ENCODE results near the gene TIMM9.
"Not testable (repeated sequence)": the region's sequence is repeated elsewhere in the genome, so short reads cannot be mapped to it uniquely, and the experiment has no call there.

The TIMM9 gene

GRCh38 chr14:58398495-58398894 lies 28.8 kb downstream of the TIMM9 start:
- DNase-seq (ENCODE audit: low spot score), result no peak

GRCh38 chr14:58397156-58397555 lies 30.2 kb downstream of the TIMM9 start:
- no peak for DNase-seq (ENCODE audit: low spot score)

- DNase-seq (ENCODE audit: low spot score), result peak; percentile 88
These were observed 31.2 kb downstream of the TIMM9 start, which contains the start of gene TOMM20L for GRCh38 chr14:58395812-58396788. TOMM20L (plus strand) TSS chr14:58395930; CDS start chr14:58395958, 28 bp downstream.

DNA sequence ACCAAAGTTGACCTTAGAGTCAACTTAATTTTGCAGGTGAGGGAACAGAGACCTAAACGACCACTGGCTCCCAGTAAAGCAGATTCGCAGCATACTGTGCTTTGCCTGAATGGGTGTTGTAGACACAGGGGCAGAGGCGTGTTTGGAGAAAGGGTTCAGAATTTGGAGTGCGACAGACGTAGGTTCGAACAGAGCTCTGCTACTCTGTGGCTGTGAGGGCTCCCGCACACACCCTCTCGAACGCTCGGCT lies 31.8 kb downstream of the TIMM9 start:
- no peak for DNase-seq (ENCODE audit: low spot score)

- DNase-seq (ENCODE audit: low spot score), result no peak
These were observed 36.5 kb downstream of the TIMM9 start for GRCh38 chr14:58390830-58391229.

GRCh38 chr14:58376791-58377190 lies 50.5 kb downstream of the TIMM9 start:
- DNase-seq (ENCODE audit: low spot score), result no peak

GRCh38 chr14:58368956-58369355 lies 58.4 kb downstream of the TIMM9 start:
- no peak for DNase-seq (ENCODE audit: low spot score)

GRCh38 chr14:58367296-58367695 lies 60.0 kb downstream of the TIMM9 start:
- DNase-seq (ENCODE audit: low spot score), result no peak

- DNase-seq (ENCODE audit: low spot score), result no peak
These were observed 63.0 kb downstream of the TIMM9 start for GRCh38 chr14:58364316-58364715.

GRCh38 chr14:58362798-58363412 lies 64.4 kb downstream of the TIMM9 start:
- peak; percentile 17 for DNase-seq (ENCODE audit: low spot score)

DNA sequence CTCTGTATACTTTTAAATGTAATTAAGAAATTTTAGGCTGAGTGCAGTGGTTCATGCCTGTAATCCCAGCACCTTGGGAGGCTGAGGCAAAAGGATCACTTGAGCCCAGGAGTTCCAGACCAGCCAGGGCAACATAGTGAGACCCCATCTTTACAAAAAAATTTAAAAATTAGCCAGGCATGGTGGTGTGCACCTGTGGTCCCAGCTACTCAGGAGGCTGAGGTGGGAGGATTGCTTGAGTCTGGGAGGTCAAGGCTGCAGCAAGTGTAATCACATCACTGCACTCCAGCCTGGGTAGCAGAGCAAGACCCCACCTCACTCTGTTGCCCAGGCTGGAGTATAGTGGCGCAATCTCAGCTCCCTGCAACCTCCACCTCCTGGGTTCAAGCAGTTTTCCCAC lies 65.1 kb downstream of the TIMM9 start:
- not testable (repeated sequence) for DNase-seq (ENCODE audit: low spot score)

Data from germinal center (tissue), 1 donor.